Middle frontal gyrus (tissue), 1 donor: ENCODE results near the gene PHLDB3.

Experiments
- DNase-seq: peaks from one replicate; pipeline ENCODE4 v3.0.0-alpha.2; 2015; ENCODE audit warnings: low spot score; ENCODE audit errors: extremely low spot score

Gene PHLDB3

GRCh38 chr19:43470288-43470687, 34.3 kb downstream of the PHLDB3 start:
- DNase-seq: no peak

- DNase-seq: no peak
These were observed 35.4 kb downstream of the PHLDB3 start for GRCh38 chr19:43469160-43469480.

GRCh38 chr19:43468354-43469159, 36.0 kb downstream of the PHLDB3 start:
- no peak for DNase-seq

- no peak for DNase-seq
These were observed 36.8 kb downstream of the PHLDB3 start for GRCh38 chr19:43467730-43468129.

GRCh38 chr19:43467276-43467675, 37.3 kb downstream of the PHLDB3 start:
- no peak for DNase-seq

- no peak for DNase-seq
These were observed 37.8 kb downstream of the PHLDB3 start for GRCh38 chr19:43466793-43467192.

GRCh38 chr19:43465468-43466120, 39.0 kb downstream of the PHLDB3 start, which contains the start of gene LYPD3:
Gene LYPD3 (minus strand): TSS chr19:43465608. CDS start chr19:43465571, 37 bp downstream.
- DNase-seq: no peak

GRCh38 chr19:43464134-43464775, 40.3 kb downstream of the PHLDB3 start:
- DNase-seq: no peak

GRCh38 chr19:43463381-43464133, 41.0 kb downstream of the PHLDB3 start:
- DNase-seq: peak; percentile 63

- no peak for DNase-seq
These were observed 41.7 kb downstream of the PHLDB3 start for GRCh38 chr19:43462785-43463380.

- no peak for DNase-seq
These were observed 42.2 kb downstream of the PHLDB3 start for GRCh38 chr19:43462383-43462782.

GRCh38 chr19:43461303-43461702, 43.2 kb downstream of the PHLDB3 start:
- no peak for DNase-seq

GRCh38 chr19:43460362-43461016, 44.1 kb downstream of the PHLDB3 start:
- no peak for DNase-seq

GRCh38 chr19:43457809-43458208, 46.7 kb downstream of the PHLDB3 start:
- DNase-seq: no peak

GRCh38 chr19:43455321-43456113, 49.0 kb downstream of the PHLDB3 start:
- DNase-seq: no peak

GRCh38 chr19:43454031-43454430, 50.5 kb downstream of the PHLDB3 start:
- DNase-seq: no peak

- no peak for DNase-seq
These were observed 52.0 kb downstream of the PHLDB3 start for GRCh38 chr19:43452582-43452981.

- no peak for DNase-seq
These were observed 54.0 kb downstream of the PHLDB3 start for GRCh38 chr19:43450545-43450997.

GRCh38 chr19:43447655-43448054, 56.9 kb downstream of the PHLDB3 start:
- DNase-seq: no peak
